ENCODE data around the gene LHX6.

- TF ChIP-seq CTCF (IDR thresholded peaks at IDR 0.05; ENCODE audit: insufficient read depth, low read depth, low read length) (no peak), EZH2 (IDR thresholded peaks at IDR 0.05; ENCODE audit: insufficient read depth, low read length) (no peak)
Measured at GRCh38 chr9:122159026-122159924, 69.5 kb downstream of the LHX6 start, which contains the start of the genes MORN5 and NDUFA8.
